Measurements from ENCODE around the gene PLEKHG3.

PLEKHG3 gene

DNA sequence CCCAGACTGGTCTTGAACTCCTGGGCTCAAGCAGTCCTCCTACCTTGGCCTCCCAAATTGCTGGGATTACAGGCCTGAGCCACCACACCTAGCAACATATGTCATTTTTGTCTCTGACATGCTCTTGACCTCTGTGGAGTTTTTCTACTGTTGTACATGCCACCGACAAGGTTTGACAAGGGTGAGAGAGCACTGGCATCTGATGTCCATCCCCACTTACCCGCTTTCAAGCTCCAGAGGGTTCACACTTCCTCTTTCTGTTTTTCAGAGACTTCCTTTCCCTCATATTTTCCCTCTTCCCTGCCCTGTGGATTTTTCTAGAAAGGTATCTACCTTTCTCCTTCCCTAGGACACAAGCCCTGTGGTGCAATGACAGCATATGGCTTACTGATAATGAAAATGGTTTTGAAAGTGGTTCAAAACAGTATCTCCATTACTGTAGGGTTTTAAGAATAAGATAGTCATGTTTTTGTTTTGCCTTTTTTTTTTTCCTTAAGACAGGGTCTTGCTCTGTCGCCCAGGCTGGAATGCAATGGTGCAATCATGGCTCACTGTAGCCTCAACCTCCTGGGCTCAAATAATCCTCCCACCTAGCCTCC is 27.7 kb upstream of the PLEKHG3 start:
- Histone ChIP-seq H3K4me3 (ENCODE audit: low read depth, low read length) (no peak overlapping the region), H3K9me3 (no peaks in the 10 kb centered on the region), H3K27me3 (no peaks in the 10 kb centered on the region), H3K36me3 (no peaks in the 10 kb centered on the region), H3K4me1 (no peaks in the 10 kb centered on the region; the same call in 1 of the 2 replicates)
- TF ChIP-seq, protein P1, sequence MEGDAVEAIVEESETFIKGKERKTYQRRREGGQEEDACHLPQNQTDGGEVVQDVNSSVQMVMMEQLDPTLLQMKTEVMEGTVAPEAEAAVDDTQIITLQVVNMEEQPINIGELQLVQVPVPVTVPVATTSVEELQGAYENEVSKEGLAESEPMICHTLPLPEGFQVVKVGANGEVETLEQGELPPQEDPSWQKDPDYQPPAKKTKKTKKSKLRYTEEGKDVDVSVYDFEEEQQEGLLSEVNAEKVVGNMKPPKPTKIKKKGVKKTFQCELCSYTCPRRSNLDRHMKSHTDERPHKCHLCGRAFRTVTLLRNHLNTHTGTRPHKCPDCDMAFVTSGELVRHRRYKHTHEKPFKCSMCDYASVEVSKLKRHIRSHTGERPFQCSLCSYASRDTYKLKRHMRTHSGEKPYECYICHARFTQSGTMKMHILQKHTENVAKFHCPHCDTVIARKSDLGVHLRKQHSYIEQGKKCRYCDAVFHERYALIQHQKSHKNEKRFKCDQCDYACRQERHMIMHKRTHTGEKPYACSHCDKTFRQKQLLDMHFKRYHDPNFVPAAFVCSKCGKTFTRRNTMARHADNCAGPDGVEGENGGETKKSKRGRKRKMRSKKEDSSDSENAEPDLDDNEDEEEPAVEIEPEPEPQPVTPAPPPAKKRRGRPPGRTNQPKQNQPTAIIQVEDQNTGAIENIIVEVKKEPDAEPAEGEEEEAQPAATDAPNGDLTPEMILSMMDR (IDR thresholded peaks at IDR 0.05; ENCODE audit: low read depth, low read length): no peak
- DNase-seq: no peak

DNA sequence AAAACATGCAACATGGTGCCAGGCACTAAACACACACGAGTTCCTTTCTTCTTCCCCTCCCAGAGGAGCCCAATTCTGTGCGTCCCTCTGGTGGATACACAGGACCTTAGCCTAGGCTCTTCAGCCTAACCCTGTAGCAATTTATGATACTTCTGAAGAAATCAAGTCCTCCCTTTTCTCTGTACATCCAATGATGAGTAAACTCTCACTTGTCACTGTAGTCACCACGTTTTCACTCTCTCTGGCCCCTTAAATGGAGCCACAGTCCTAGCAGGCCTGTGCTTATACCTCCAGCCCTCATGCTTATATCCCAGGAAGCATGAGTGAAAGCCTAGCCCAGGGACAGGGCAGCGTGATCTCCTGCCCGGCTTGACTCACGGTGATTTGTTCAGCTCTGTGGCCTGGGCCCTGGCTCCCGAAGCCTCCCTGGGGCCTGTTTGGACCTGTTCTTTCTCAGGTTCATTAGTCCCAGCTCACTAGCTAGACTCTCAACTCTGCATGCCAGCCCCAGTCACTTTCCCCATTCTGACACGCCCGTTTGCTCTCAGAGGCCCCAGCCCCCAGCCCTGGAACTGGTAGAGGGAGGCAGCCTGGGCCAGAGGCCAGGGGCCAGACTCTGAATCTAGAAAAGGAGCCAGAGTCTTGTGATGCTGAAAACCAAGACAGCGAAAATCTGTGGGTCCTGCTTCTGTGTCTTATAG is 24.1 kb upstream of the PLEKHG3 start:
- no peak for DNase-seq

DNA sequence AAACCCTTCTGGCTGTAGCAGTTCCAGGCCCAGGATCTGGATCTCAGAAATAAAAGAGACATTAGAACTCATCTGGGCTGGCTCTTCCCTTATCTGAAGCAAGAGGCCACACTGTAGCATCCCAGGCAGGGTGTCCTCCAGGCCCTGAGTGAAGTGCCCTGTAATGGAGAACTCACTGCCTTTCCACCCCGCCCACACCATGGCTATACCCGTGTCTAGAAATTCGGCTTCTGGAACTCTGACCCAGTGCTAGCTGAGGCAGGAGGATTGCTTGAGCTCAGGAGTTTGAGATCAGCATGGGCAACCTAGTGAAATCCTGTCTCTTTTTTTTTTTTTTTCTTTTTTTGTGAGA is 23.5 kb upstream of the PLEKHG3 start:
- Histone ChIP-seq H3K4me3 (ENCODE audit: low read depth, low read length) (no peak overlapping the region), H3K9me3 (no peaks in the 10 kb centered on the region), H3K4me1 (peaks cover 4% of the 10 kb centered on the region), H3K27me3 (no peaks in the 10 kb centered on the region), H3K36me3 (no peaks in the 10 kb centered on the region)
- TF ChIP-seq, protein P1 (IDR thresholded peaks at IDR 0.05; ENCODE audit: low read depth, low read length): no peak
- DNase-seq: no peak

More for the DNA sequence above, 24.1 kb upstream of the PLEKHG3 start:
- Histone ChIP-seq H3K4me1 (peaks cover 4% of the 10 kb centered on the region), H3K27me3 (no peaks in the 10 kb centered on the region), H3K9me3 (no peaks in the 10 kb centered on the region), H3K4me3 (ENCODE audit: low read depth, low read length) (no peak overlapping the region), H3K36me3 (no peaks in the 10 kb centered on the region)
- TF ChIP-seq, protein P1 (IDR thresholded peaks at IDR 0.05; ENCODE audit: low read depth, low read length): no peak

DNA sequence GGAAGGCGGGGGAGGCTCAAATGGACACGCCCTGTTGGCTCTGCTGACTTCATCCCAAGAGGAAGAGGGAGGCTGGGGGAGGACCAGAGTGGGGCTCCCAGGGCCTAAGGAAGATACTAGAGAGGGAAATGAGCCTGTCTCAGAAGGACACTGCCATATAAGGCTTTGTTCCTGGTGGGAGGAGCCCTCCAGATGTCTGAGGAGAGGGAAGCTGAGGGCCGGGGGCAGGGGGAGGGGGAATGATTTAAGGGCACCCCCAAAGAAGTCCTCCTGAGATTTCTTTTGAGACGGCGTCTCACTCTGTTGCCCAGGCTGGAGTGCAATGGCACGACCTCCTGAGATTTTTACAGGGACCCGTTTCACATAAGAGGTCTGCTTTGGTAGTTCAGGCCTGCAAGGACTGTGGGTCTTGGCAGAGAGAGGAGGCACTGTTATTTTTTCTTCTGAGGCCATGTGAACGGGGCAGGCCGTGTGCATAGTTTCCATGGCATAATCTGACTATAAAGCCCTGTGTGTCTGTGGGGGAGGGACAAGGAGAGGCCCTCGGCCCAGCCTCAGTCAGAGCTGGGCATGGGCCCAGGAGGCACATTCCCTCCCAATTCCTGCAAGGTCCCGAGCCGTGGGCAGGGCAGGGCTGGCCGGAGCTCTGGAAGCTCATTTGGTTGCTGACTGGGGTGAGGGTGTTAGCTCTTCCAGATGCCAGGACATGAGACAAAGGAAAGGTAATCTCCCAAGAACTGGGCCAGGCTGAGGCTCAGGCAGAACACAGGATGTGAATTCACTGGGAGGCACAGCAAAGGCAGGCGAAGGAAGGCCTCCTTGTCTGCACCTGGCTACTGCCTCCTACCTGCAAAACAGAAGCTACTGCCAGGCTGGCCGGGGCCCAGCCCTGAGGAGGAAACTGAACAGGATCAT is 22.2 kb upstream of the PLEKHG3 start:
- H3K4me3 ChIP-seq (ENCODE audit: low read depth, low read length): no peak overlapping the region
- no peaks in the 10 kb centered on the region for H3K36me3 ChIP-seq
- no peak for DNase-seq
- peaks cover 4% of the 10 kb centered on the region for H3K4me1 ChIP-seq
- H3K27me3 ChIP-seq: no peaks in the 10 kb centered on the region
- H3K9me3 ChIP-seq: no peaks in the 10 kb centered on the region
- TF ChIP-seq, protein P1 (IDR thresholded peaks at IDR 0.05; ENCODE audit: low read depth, low read length): no peak

DNA sequence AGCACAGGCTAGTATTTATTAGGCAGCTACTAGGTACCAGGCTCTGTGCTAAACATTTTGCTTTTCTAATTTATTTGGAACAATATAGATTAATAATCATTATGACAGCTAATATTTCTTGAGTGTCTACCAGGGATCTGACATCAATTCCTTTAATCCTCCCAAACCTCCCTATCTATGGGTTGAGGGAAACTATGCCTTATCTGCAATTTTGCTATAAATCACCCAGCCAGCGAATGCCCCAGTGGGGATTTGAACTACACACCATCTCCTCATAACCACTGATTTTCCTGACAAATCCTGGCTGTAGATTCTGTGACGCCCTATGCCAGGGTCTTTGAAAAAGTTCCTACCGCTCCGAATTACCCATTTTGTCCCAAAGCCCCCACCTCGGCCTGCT is 21.4 kb upstream of the PLEKHG3 start:
- no peak for DNase-seq
- Histone ChIP-seq H3K36me3 (no peaks in the 10 kb centered on the region), H3K4me3 (ENCODE audit: low read depth, low read length) (no peak overlapping the region), H3K27me3 (no peaks in the 10 kb centered on the region), H3K4me1 (peaks cover 4% of the 10 kb centered on the region), H3K9me3 (no peaks in the 10 kb centered on the region)
- TF ChIP-seq, protein P1 (IDR thresholded peaks at IDR 0.05; ENCODE audit: low read depth, low read length): no peak

Data from BE2C (cell line).